Activated CD8-positive, alpha-beta T cell treated with anti-CD3 and anti-CD28 coated beads for 36 hours (primary cell): Measurements from ENCODE around the gene HEY2. TPM values are rescaled to one million over a fixed set of nuclear protein-coding genes. Genes with fewer than 3 reads are reported as not detected.
A peak's percentile ranks its signal among the peaks of the same experiment; 100 is the strongest.

Experiments used
- ATAC-seq: fragments of 200-7000 bp; cut with Tn5 transposase; one replicate; pipeline ENCODE4 v1.10.0; 2021; ENCODE audit warnings: mild to moderate bottlenecking, moderate library complexity
- CTCF ChIA-PET: fragments of 350-600 bp; sonication (Branson Sonifier 250); formaldehyde crosslinking; loops from one replicate; lab custom pipeline; 2021; ENCODE audit warnings: antibody characterized with exemption; lab: Charles Lee
- POLR2A ChIA-PET: fragments of 350-600 bp; sonication (Branson Sonifier 250); formaldehyde crosslinking; loops from one replicate; lab custom pipeline; 2021; ENCODE audit warnings: antibody characterized with exemption; lab: Charles Lee
- DNase-seq: peaks from one replicate; pipeline ENCODE4 v3.0.0-alpha.2; 2020
- H3K27ac Mint-ChIP-seq: one replicate; pipeline ENCODE4 v1.8.0; 2021; ENCODE audit warnings: mild to moderate bottlenecking, mixed read lengths
- H3K27me3 Mint-ChIP-seq: one replicate; pipeline ENCODE4 v1.8.0; 2021; ENCODE audit warnings: mixed read lengths
- H3K36me3 Mint-ChIP-seq: one replicate; pipeline ENCODE4 v1.8.0; 2021; ENCODE audit warnings: low read depth, mixed read lengths
- H3K4me1 Mint-ChIP-seq: one replicate; pipeline ENCODE4 v1.8.0; 2021; ENCODE audit warnings: low read depth, mixed read lengths
- H3K4me3 Mint-ChIP-seq: one replicate; pipeline ENCODE4 v1.8.0; 2021; ENCODE audit warnings: mild to moderate bottlenecking, moderate library complexity, mixed read lengths
- H3K9me3 Mint-ChIP-seq: one replicate; pipeline ENCODE4 v1.8.0; 2021; ENCODE audit warnings: mixed read lengths
- CTCF ChIP-seq: fragments of 200-600 bp; IDR thresholded peaks from one replicate; pipeline ENCODE4 v1.8.0; 2022; ENCODE audit warnings: antibody characterized with exemption, mild to moderate bottlenecking
- intact Hi-C: fragments of 100-400 bp; cut with micrococcal nuclease; formaldehyde crosslinking; loops from one replicate; pipeline ENCODE4 v1.10.0; 2022
- total RNA-seq, 2 experiments: library from RNA; stranded (reverse); gene quantifications; one replicate each; pipeline ENCODE4 v1.2.3, GENCODE V29; 2021

The HEY2 gene
- total RNA-seq, 2 experiments from 2014 or later: not detected

GRCh38 chr6:125711013-125711675 lies 38.3 kb upstream of the HEY2 start:
- Mint-ChIP-seq H3K27ac (no peak overlapping the region), H3K36me3 (no peaks in the 10 kb centered on the region), H3K4me3 (no peak overlapping the region), H3K9me3 (peaks cover 5% of the 10 kb centered on the region), H3K27me3 (peaks cover 7% of the 10 kb centered on the region), H3K4me1 (peaks cover 14% of the 10 kb centered on the region)
- TF ChIP-seq CTCF: no peak
- CTCF ChIA-PET: no interaction called here
- DNase-seq (no peak), ATAC-seq (no peak)
- intact Hi-C loops: no loop called here
- POLR2A ChIA-PET: interaction anchor here (0.5 kb wide), 1 partner anchor 14 kb away, joined by 3 read pairs; no protein-coding TSS in a partner anchor

GRCh38 chr6:125714441-125715090 lies 34.9 kb upstream of the HEY2 start:
- H3K4me1 Mint-ChIP-seq: peaks cover 13% of the 10 kb centered on the region
- intact Hi-C loops: no loop called here
- H3K36me3 Mint-ChIP-seq: no peaks in the 10 kb centered on the region
- no peak for TF ChIP-seq CTCF
- ChIA-PET POLR2A (no interaction called here), CTCF (interaction anchor here (0.8 to 1.4 kb wide), 4 partner anchors 15 to 403 kb away, joined by 3 read pairs; no protein-coding TSS in a partner anchor)
- ATAC-seq: peak; percentile 83
- H3K9me3 Mint-ChIP-seq: peaks cover 5% of the 10 kb centered on the region
- H3K27ac Mint-ChIP-seq: no peak overlapping the region
- no peak overlapping the region for H3K4me3 Mint-ChIP-seq
- peak; percentile 11 for DNase-seq
- H3K27me3 Mint-ChIP-seq: peaks cover 7% of the 10 kb centered on the region

DNA sequence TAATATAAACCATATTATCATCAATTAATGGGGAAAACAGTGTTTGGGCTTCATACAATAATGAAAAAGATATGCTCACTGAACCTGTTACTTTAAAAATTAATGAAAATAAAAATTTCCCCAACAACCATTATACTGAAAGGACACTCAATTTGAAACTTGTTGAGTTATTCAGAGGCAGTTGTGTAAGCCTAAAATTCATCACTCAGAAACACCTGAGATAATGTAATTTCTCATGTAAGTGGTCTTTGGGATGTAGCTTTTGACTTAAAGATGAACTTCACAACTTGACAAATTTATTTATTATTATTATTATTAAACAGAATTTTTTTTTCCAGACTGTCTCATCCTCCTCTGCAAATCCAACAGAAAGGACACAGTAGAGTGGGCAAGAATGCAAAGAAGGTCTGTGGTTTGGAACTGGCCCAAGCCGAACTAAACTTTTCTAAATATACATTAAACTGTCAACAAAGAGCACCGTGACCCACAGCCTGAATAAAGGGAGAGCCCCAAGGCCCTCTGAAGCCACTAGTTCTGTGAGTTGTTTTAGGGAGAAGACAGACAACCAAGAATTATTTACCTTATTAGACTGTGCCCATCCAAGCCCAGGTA lies 32.2 kb upstream of the HEY2 start:
- ChIA-PET CTCF (no interaction called here), POLR2A (interaction anchor here (0.7 kb wide), 1 partner anchor 12 kb away, joined by 3 read pairs; no protein-coding TSS in a partner anchor)
- intact Hi-C loops: no loop called here

DNA sequence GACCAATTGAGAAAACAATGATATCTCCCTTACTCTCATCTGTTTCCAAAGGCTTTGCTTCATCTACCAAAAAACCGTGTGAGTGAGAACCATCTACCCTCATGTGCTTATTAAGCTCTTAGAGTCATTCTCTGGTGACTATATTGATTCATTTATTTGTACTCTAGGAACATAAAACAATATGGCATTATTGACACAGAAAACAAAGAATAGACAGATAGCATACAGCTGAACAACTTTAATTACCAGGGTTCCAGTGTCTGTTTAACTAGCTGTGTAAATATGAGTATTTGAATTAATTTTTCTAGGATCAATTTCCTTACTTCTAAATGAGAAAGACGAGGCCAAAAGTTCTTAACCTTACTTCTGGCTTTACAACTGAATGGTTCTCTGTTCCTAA lies 31.3 kb upstream of the HEY2 start:
- TF ChIP-seq CTCF: no peak
- Mint-ChIP-seq H3K9me3 (no peaks in the 10 kb centered on the region), H3K27me3 (peaks cover 15% of the 10 kb centered on the region), H3K27ac (no peak overlapping the region), H3K4me3 (no peak overlapping the region), H3K4me1 (peaks cover 11% of the 10 kb centered on the region), H3K36me3 (no peaks in the 10 kb centered on the region)
- ChIA-PET CTCF (no interaction called here), POLR2A (no interaction called here)
- intact Hi-C loops: no loop called here
- ATAC-seq (no peak), DNase-seq (no peak)

More for the DNA sequence above, 32.2 kb upstream of the HEY2 start:
- ATAC-seq (no peak), DNase-seq (no peak)
- H3K27me3 Mint-ChIP-seq: peaks cover 11% of the 10 kb centered on the region
- peaks cover 11% of the 10 kb centered on the region for H3K4me1 Mint-ChIP-seq
- TF ChIP-seq CTCF: no peak
- H3K9me3 Mint-ChIP-seq: no peaks in the 10 kb centered on the region
- H3K36me3 Mint-ChIP-seq: no peaks in the 10 kb centered on the region
- no peak overlapping the region for H3K27ac Mint-ChIP-seq
- no peak overlapping the region for H3K4me3 Mint-ChIP-seq

DNA sequence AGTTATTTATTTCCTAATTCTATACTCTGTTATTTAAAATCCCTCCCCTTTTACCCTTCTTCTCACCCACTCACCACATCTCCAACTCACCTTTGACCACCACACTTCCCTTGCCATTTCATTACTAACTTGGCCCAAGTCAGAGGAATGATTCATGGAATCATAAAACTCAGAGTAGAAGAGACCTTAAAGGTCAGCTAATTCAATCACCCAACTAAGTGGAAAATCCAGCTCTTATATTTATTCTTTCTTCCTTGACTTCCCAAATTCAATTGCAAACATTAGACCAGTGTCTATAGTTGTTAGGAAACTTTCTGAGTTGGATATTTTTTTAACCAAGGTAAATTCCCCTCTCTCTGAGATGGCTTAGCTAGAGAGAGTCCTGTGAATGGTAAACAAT lies 26.5 kb upstream of the HEY2 start:
- intact Hi-C loops: no loop called here
- no peak for TF ChIP-seq CTCF
- CTCF ChIA-PET: no interaction called here

More for the DNA sequence above, 26.5 kb upstream of the HEY2 start:
- Mint-ChIP-seq H3K4me3 (no peak overlapping the region), H3K27ac (no peak overlapping the region), H3K4me1 (no peaks in the 10 kb centered on the region), H3K9me3 (no peaks in the 10 kb centered on the region), H3K36me3 (no peaks in the 10 kb centered on the region), H3K27me3 (peaks cover 12% of the 10 kb centered on the region)
- DNase-seq (no peak), ATAC-seq (no peak)
- POLR2A ChIA-PET: no interaction called here
